Psoas muscle (tissue), 8 donors: ENCODE measurements around the gene COL8A1. TPM values are rescaled to one million over a fixed set of nuclear protein-coding genes. Genes with fewer than 3 reads are reported as not detected.

ENCODE experiments used
- ATAC-seq, 4 donors: fragments of 200-7000 bp; cut with Tn5 transposase; one replicate each; pipeline ENCODE4 v1.9.1; 2020; ENCODE audit warnings: moderate library complexity in 3 of 4, mild to moderate bottlenecking in 2 of 4
- DNase-seq, 2 donors: peaks; one replicate each; pipeline ENCODE4 v3.0.0-alpha.2; 2020
- H3K27ac ChIP-seq: fragments of 200-600 bp; one replicate; pipeline ENCODE4 v1.8.0; 2022
- H3K27me3 ChIP-seq, 3 donors: fragments of 200-600 bp in 1 of 3; one replicate each; pipeline versions ENCODE4 v1.6.1 to v1.8.0; 2013 to 2022; ENCODE audit warnings: low read length in 2 of 3, mild to moderate bottlenecking in 2 of 3, moderate library complexity in 1 of 3; ENCODE audit not compliant: insufficient read depth in 3 of 3
- H3K36me3 ChIP-seq, 2 donors: fragments of 200-600 bp in 1 of 2; one replicate each; pipeline versions ENCODE4 v1.6.1 to v1.8.0; 2013 to 2022; ENCODE audit warnings: low read depth in 1 of 2, mild to moderate bottlenecking in 1 of 2, moderate library complexity in 1 of 2; ENCODE audit not compliant: insufficient read depth in 1 of 2
- H3K4me1 ChIP-seq: fragments of 200-600 bp; one replicate; pipeline ENCODE4 v1.8.0; 2022
- H3K4me3 ChIP-seq: fragments of 200-600 bp; one replicate; pipeline ENCODE4 v1.8.0; 2022; ENCODE audit warnings: mild to moderate bottlenecking
- H3K9me3 ChIP-seq: fragments of 200-600 bp; one replicate; pipeline ENCODE4 v1.8.0; 2022
- CTCF ChIP-seq: fragments of 200-600 bp; IDR thresholded peaks from one replicate; pipeline ENCODE4 v1.8.0; 2022; ENCODE audit warnings: antibody characterized with exemption
- WGBS, 3 donors: extraction: QIAGEN DNeasy Blood & Tissue Kit; methylation state at CpG; one replicate each; pipeline versions ENCODE4 v1.1.6 to v1.1.7; 2013; 5-methylcytosine and 5-hydroxymethylcytosine counted together
- intact Hi-C, 2 donors: fragments of 100-400 bp; cut with DNase I; formaldehyde crosslinking; loops; one replicate each; pipeline versions ENCODE4 v1.11.0 to v1.14.2; 2022
- polyA plus RNA-seq, 3 donors: library from polyadenylated mRNA; stranded (reverse); fragments of 200-250 nt; gene quantifications; one replicate each; pipeline ENCODE4 v1.2.3, GENCODE V29; 2013
- total RNA-seq, 4 donors: library from RNA; stranded (reverse); fragmentation: NEBNext Ultra II Directional in 2 of 4; extraction: Animal tissue kit (Norgen Biotek cat#: 25700) in 2 of 4; gene quantifications; one replicate each; pipeline versions ENCODE4 v1.2.1 to v1.2.4, GENCODE V29; 2021 to 2023
- donor health status: healthy with polysubstance abuse.
- donor health status: DM: no; HTN: no; CAD: no; lungs with moderate emphysema.
- donor health status: Bipolar disorder and iron deficiency.
- donor health status: healthy.
- donor health status: DM: yes; HTN: yes; CAD: no.
- donor health status: DM: no; HTN: no; CAD: no.
- donor health status: DM: no; HTN: no; CAD: no.
- donor health status: DM: yes; HTN: yes; CAD: no.

COL8A1 gene
- total and polyA plus RNA-seq, 7 donors = 1.2 to 11.3 (median 2.3) TPM

- DNase-seq = no peak
- H3K9me3 ChIP-seq = no peaks in the 10 kb centered on the region
- H3K4me3 ChIP-seq = no peak overlapping the region
- no peaks in the 10 kb centered on the region for H3K36me3 ChIP-seq
- no peak for ATAC-seq
- H3K4me1 ChIP-seq = no peaks in the 10 kb centered on the region
- TF ChIP-seq CTCF = no peak
- 64 to 96% (median 96%) methylated on average over 5 of the region's 5 CpGs for WGBS, 3 donors
- H3K27me3 ChIP-seq = no peaks in the 10 kb centered on the region
- no peak overlapping the region for H3K27ac ChIP-seq
- intact Hi-C loops = no loop called here
Measured at GRCh38 chr3:99697250-99697649, 58.9 kb downstream of the COL8A1 start.

GRCh38 chr3:99698932-99699331 lies 60.5 kb downstream of the COL8A1 start:
- no peak for ATAC-seq
- intact Hi-C loops = no loop called here
- no peak for DNase-seq
- no peaks in the 10 kb centered on the region for H3K4me1 ChIP-seq
- no peak for TF ChIP-seq CTCF
- WGBS, 3 donors = 65 to 69% (median 69%) methylated on average over 2 of the region's 2 CpGs
- no peaks in the 10 kb centered on the region for H3K9me3 ChIP-seq
- H3K27ac ChIP-seq = no peak overlapping the region
- no peaks in the 10 kb centered on the region for H3K27me3 ChIP-seq
- no peaks in the 10 kb centered on the region for H3K36me3 ChIP-seq
- no peak overlapping the region for H3K4me3 ChIP-seq

DNA sequence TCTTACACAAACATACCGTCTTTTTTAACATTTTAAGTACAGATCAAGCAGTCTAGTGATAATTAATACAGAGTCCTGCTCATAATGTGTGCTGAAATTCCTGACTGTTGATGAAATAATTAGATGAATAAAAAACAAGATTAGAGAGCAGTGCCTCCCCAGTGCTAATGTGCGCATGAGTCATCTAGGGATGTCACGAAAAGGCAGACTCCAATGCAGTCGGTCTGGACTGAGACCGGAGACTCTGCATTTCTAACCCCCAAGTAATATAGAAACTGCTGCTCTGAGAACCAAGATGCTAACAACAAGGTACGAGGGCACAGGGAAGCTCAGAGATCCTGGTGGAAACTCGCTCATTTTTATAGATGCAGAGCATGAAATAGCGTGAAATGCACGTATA lies 61.4 kb downstream of the COL8A1 start:
- WGBS, 3 donors = 85 to 87% (median 87%) methylated on average over 9 of the region's 9 CpGs
- ATAC-seq (no peak), DNase-seq (no peak)
- Histone ChIP-seq H3K4me1 (no peaks in the 10 kb centered on the region), H3K9me3 (no peaks in the 10 kb centered on the region), H3K4me3 (no peak overlapping the region), H3K27me3 (no peaks in the 10 kb centered on the region), H3K27ac (no peak overlapping the region), H3K36me3 (no peaks in the 10 kb centered on the region)
- TF ChIP-seq CTCF = no peak
- intact Hi-C loops = no loop called here

GRCh38 chr3:99700631-99701268 lies 62.4 kb downstream of the COL8A1 start:
- intact Hi-C loops = no loop called here
- ATAC-seq (no peak), DNase-seq (no peak)
- WGBS, 3 donors = 85 to 90% (median 87%) methylated on average over 8 of the region's 8 CpGs
- H3K36me3 ChIP-seq = no peaks in the 10 kb centered on the region
- no peak for TF ChIP-seq CTCF
- no peaks in the 10 kb centered on the region for H3K9me3 ChIP-seq
- H3K4me3 ChIP-seq = no peak overlapping the region
- H3K27me3 ChIP-seq = no peaks in the 10 kb centered on the region
- H3K4me1 ChIP-seq = no peaks in the 10 kb centered on the region
- no peak overlapping the region for H3K27ac ChIP-seq
